HepG2 (cell line): Measurements from ENCODE around the gene SLC25A15. TPM values are rescaled to one million over a fixed set of nuclear protein-coding genes. Genes with fewer than 3 reads are reported as not detected.

Source experiments
- KDM5B ChIP-seq: sonication (generic); formaldehyde crosslinking; IDR thresholded peaks from 2 replicates; pipeline ENCODE4 v1.4.0; 2020; ENCODE audit warnings: missing genetic modification reagents, mild to moderate bottlenecking, borderline replicate concordance
- MYC ChIP-seq: sonication (generic); formaldehyde crosslinking; IDR thresholded peaks from 2 replicates; pipeline ENCODE4 v1.9.0; 2021; ENCODE audit warnings: missing genetic modification reagents, borderline replicate concordance
- SALL1 ChIP-seq: sonication (generic); formaldehyde crosslinking; IDR thresholded peaks from 2 replicates; pipeline ENCODE4 v1.8.0; 2022; ENCODE audit warnings: mild to moderate bottlenecking, missing genetic modification reagents
- SP2 ChIP-seq: sonication (generic); formaldehyde crosslinking; IDR thresholded peaks from 2 replicates; pipeline ENCODE4 v1.5.1; 2020; ENCODE audit warnings: mild to moderate bottlenecking, missing genetic modification reagents
- TEAD3 ChIP-seq: optimal IDR thresholded peaks from 2 replicates; pipeline ENCODE3; 2016; ENCODE audit warnings: borderline replicate concordance
- THAP11 ChIP-seq: IDR thresholded peaks from 2 replicates; pipeline ENCODE4 v1.6.1; 2016; ENCODE audit warnings: missing biosample characterization, missing genetic modification reagents
- WIZ ChIP-seq: sonication (generic); formaldehyde crosslinking; IDR thresholded peaks from 2 replicates; pipeline ENCODE4 v1.5.1; 2020; ENCODE audit warnings: mild to moderate bottlenecking, missing genetic modification reagents
- ZFP36L1 ChIP-seq: sonication (generic); formaldehyde crosslinking; IDR thresholded peaks from 2 replicates; pipeline ENCODE4 v1.8.0; 2022; ENCODE audit warnings: mild to moderate bottlenecking, missing genetic modification reagents, moderate library complexity
- ZFX ChIP-seq: sonication (generic); formaldehyde crosslinking; IDR thresholded peaks from 2 replicates; pipeline ENCODE4 v1.4.0; 2020; ENCODE audit warnings: mild to moderate bottlenecking, low read depth, missing genetic modification reagents, moderate library complexity
- ZNF331 ChIP-seq: sonication (generic); formaldehyde crosslinking; IDR thresholded peaks from 2 replicates; pipeline ENCODE4 v1.4.0; 2020; ENCODE audit warnings: missing genetic modification reagents
- ZNF605 ChIP-seq: sonication (generic); formaldehyde crosslinking; IDR thresholded peaks from 2 replicates; pipeline ENCODE4 v1.8.0; 2022; ENCODE audit warnings: mild to moderate bottlenecking, missing genetic modification reagents
- ZNF619 ChIP-seq: sonication (generic); formaldehyde crosslinking; IDR thresholded peaks from 2 replicates; pipeline ENCODE4 v1.4.0; 2020; ENCODE audit warnings: mild to moderate bottlenecking, missing genetic modification reagents
- polyA plus RNA-seq, 8 experiments: library from polyadenylated mRNA; depleted of rRNA in 3 of 8; stranded (reverse) in 7 of 8; unstranded in 1 of 8; fragments of >200 nt; fragmentation: Illumina TruSeq in 4 of 8; extraction: Trizol in 4 of 8; gene quantifications; 2 replicates each; pipeline versions ENCODE4 v1.2.1 to v1.2.3, GENCODE V29; 2011 to 2016; ENCODE audit warnings: low read depth in 4 of 8, missing spikeins in 1 of 8, mixed read lengths in 1 of 8; ENCODE audit not compliant: insufficient read depth in 1 of 8
- total RNA-seq, 5 experiments: library from RNA; depleted of rRNA; stranded (reverse); fragments of >200 nt; fragmentation: Illumina TruSeq; extraction: Trizol; gene quantifications; 2 replicates each; pipeline ENCODE4 v1.2.3, GENCODE V29; 2016; ENCODE audit warnings: low read depth in 1 of 5
- TF ChIP-seq, protein P1 (sequence below): sonication (generic); formaldehyde crosslinking; IDR thresholded peaks from 2 replicates; pipeline ENCODE4 v1.5.1; 2020; ENCODE audit warnings: mild to moderate bottlenecking, missing genetic modification reagents, moderate library complexity
- TF ChIP-seq, protein P2 (sequence below): sonication (generic); formaldehyde crosslinking; IDR thresholded peaks from 2 replicates; pipeline ENCODE4 v1.5.1; 2020; ENCODE audit warnings: missing genetic modification reagents, mild to moderate bottlenecking, borderline replicate concordance
- TF ChIP-seq, protein P3 (sequence below): sonication (generic); formaldehyde crosslinking; IDR thresholded peaks from 2 replicates; pipeline ENCODE4 v1.4.0; 2020; ENCODE audit warnings: mild to moderate bottlenecking, missing genetic modification reagents
- TF ChIP-seq, protein P4 (sequence below): IDR thresholded peaks from 2 replicates; pipeline ENCODE4 v1.6.1; 2018; ENCODE audit warnings: missing genetic modification reagents, mild to moderate bottlenecking, missing compliant biosample characterization

Gene SLC25A15
- total and polyA plus RNA-seq, 2 of the 13 experiments (the other 11 are each of a cell fraction or from before 2014, with no cell fraction given) = 17.3 to 39.1 TPM

DNA sequence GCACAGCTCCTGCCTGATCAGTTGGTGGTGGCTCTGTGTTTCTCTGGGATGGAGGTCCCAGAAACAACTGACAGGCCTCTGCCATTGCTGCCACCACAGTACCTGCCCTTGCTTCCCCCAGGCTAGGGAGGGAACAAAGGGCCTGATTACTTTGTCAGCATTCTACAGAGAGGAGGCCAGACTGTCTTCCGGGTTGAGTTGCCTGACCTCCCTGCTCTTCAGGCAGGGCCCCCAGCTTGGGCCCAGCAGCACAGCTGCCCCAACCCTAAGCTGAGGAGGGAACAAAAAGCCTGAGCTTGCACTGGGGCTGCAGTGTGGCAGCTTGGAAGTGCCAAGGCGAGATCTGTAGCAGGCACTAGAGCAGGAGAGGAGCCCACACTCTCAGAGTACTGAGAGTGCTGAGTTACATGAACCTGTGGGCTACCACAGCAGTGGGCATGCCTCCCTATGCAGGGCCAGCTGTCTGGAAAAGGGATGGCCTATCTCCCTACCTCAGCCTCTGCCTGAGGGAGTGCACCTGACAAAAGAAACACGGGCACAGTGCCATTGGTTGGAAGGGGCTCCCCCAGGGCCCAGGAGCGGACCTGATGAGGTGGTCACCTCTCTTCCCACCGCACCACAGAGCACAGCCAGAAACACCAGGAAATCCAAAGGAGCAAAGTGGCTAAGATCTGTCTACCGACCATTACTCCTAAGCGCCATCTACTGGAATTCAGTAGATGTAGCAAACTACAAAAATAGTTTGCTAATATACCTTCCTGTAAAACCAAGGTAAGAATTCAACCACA, 24.4 kb downstream of the SLC25A15 start (continued):
- TF ChIP-seq, protein P1, sequence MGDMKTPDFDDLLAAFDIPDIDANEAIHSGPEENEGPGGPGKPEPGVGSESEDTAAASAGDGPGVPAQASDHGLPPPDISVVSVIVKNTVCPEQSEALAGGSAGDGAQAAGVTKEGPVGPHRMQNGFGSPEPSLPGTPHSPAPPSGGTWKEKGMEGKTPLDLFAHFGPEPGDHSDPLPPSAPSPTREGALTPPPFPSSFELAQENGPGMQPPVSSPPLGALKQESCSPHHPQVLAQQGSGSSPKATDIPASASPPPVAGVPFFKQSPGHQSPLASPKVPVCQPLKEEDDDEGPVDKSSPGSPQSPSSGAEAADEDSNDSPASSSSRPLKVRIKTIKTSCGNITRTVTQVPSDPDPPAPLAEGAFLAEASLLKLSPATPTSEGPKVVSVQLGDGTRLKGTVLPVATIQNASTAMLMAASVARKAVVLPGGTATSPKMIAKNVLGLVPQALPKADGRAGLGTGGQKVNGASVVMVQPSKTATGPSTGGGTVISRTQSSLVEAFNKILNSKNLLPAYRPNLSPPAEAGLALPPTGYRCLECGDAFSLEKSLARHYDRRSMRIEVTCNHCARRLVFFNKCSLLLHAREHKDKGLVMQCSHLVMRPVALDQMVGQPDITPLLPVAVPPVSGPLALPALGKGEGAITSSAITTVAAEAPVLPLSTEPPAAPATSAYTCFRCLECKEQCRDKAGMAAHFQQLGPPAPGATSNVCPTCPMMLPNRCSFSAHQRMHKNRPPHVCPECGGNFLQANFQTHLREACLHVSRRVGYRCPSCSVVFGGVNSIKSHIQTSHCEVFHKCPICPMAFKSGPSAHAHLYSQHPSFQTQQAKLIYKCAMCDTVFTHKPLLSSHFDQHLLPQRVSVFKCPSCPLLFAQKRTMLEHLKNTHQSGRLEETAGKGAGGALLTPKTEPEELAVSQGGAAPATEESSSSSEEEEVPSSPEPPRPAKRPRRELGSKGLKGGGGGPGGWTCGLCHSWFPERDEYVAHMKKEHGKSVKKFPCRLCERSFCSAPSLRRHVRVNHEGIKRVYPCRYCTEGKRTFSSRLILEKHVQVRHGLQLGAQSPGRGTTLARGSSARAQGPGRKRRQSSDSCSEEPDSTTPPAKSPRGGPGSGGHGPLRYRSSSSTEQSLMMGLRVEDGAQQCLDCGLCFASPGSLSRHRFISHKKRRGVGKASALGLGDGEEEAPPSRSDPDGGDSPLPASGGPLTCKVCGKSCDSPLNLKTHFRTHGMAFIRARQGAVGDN (CRISPR knock-in tag) = peak; percentile 75
- TF ChIP-seq, protein P2, sequence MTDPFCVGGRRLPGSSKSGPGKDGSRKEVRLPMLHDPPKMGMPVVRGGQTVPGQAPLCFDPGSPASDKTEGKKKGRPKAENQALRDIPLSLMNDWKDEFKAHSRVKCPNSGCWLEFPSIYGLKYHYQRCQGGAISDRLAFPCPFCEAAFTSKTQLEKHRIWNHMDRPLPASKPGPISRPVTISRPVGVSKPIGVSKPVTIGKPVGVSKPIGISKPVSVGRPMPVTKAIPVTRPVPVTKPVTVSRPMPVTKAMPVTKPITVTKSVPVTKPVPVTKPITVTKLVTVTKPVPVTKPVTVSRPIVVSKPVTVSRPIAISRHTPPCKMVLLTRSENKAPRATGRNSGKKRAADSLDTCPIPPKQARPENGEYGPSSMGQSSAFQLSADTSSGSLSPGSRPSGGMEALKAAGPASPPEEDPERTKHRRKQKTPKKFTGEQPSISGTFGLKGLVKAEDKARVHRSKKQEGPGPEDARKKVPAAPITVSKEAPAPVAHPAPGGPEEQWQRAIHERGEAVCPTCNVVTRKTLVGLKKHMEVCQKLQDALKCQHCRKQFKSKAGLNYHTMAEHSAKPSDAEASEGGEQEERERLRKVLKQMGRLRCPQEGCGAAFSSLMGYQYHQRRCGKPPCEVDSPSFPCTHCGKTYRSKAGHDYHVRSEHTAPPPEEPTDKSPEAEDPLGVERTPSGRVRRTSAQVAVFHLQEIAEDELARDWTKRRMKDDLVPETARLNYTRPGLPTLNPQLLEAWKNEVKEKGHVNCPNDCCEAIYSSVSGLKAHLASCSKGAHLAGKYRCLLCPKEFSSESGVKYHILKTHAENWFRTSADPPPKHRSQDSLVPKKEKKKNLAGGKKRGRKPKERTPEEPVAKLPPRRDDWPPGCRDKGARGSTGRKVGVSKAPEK (CRISPR knock-in tag) = no peak
- TF ChIP-seq THAP11 (CRISPR knock-in tag) (0 out of 2 replicates have a peak, but pooled peaks have one; percentile 11), SP2 (CRISPR knock-in tag) (no peak), SALL1 (CRISPR knock-in tag) (peak; percentile 29; the same call in 1 of the 2 replicates), ZNF605 (CRISPR knock-in tag) (no peak), TEAD3 (CRISPR knock-in tag) (peak; percentile 7), ZFP36L1 (CRISPR knock-in tag) (no peak), WIZ (no peak), ZNF331 (CRISPR knock-in tag) (peak; percentile 96), MYC (CRISPR knock-in tag) (no peak), ZFX (peak; percentile 55), ZNF619 (CRISPR knock-in tag) (no peak), KDM5B (peak; percentile 15; the same call in 1 of the 2 replicates)
- TF ChIP-seq, protein P3, sequence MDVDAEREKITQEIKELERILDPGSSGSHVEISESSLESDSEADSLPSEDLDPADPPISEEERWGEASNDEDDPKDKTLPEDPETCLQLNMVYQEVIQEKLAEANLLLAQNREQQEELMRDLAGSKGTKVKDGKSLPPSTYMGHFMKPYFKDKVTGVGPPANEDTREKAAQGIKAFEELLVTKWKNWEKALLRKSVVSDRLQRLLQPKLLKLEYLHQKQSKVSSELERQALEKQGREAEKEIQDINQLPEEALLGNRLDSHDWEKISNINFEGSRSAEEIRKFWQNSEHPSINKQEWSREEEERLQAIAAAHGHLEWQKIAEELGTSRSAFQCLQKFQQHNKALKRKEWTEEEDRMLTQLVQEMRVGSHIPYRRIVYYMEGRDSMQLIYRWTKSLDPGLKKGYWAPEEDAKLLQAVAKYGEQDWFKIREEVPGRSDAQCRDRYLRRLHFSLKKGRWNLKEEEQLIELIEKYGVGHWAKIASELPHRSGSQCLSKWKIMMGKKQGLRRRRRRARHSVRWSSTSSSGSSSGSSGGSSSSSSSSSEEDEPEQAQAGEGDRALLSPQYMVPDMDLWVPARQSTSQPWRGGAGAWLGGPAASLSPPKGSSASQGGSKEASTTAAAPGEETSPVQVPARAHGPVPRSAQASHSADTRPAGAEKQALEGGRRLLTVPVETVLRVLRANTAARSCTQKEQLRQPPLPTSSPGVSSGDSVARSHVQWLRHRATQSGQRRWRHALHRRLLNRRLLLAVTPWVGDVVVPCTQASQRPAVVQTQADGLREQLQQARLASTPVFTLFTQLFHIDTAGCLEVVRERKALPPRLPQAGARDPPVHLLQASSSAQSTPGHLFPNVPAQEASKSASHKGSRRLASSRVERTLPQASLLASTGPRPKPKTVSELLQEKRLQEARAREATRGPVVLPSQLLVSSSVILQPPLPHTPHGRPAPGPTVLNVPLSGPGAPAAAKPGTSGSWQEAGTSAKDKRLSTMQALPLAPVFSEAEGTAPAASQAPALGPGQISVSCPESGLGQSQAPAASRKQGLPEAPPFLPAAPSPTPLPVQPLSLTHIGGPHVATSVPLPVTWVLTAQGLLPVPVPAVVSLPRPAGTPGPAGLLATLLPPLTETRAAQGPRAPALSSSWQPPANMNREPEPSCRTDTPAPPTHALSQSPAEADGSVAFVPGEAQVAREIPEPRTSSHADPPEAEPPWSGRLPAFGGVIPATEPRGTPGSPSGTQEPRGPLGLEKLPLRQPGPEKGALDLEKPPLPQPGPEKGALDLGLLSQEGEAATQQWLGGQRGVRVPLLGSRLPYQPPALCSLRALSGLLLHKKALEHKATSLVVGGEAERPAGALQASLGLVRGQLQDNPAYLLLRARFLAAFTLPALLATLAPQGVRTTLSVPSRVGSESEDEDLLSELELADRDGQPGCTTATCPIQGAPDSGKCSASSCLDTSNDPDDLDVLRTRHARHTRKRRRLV = no peak
- TF ChIP-seq, protein P4, sequence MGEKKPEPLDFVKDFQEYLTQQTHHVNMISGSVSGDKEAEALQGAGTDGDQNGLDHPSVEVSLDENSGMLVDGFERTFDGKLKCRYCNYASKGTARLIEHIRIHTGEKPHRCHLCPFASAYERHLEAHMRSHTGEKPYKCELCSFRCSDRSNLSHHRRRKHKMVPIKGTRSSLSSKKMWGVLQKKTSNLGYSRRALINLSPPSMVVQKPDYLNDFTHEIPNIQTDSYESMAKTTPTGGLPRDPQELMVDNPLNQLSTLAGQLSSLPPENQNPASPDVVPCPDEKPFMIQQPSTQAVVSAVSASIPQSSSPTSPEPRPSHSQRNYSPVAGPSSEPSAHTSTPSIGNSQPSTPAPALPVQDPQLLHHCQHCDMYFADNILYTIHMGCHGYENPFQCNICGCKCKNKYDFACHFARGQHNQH = 0 out of 2 replicates have a peak, but pooled peaks have one; percentile 17
